IMR-90 (cell line): ENCODE measurements around the gene ANTXR1. TPM values are rescaled to one million over a fixed set of nuclear protein-coding genes. Genes with fewer than 3 reads are reported as not detected.

Source experiments
- ATAC-seq: fragments of 200-7000 bp; cut with Tn5 transposase; 2 replicates; pipeline ENCODE4 v1.9.1; 2020; ENCODE audit warnings: low read depth, mild to moderate bottlenecking, moderate library complexity
- BruUV-seq: library from RNA; stranded (reverse); fragments of 400-500 nt; replicated peaks from 2 replicates; lab custom pipeline; 2021; lab: Mats Ljungman, UMichigan
- CTCF ChIA-PET: fragments of 300-600 bp; formaldehyde crosslinking; extraction: SDS; loops from one replicate; lab custom pipeline; 2021; ENCODE audit warnings: antibody characterized with exemption; lab: Yijun Ruan, JAX
- POLR2A ChIA-PET: fragments of 300-600 bp; sonication (Branson Sonifier 250); formaldehyde crosslinking; loops from one replicate; lab custom pipeline; 2022; ENCODE audit warnings: antibody characterized with exemption; ENCODE audit not compliant: unreplicated experiment; lab: Charles Lee
- DNase-seq: peaks from one replicate; pipeline ENCODE4 v3.0.0; 2013
- H2AFZ ChIP-seq: replicated peaks from 2 replicates; pipeline ENCODE3; 2013; ENCODE audit warnings: low read length, mild to moderate bottlenecking; ENCODE audit not compliant: poor library complexity
- H2AK5ac ChIP-seq: 2 replicates; pipeline ENCODE4 v1.6.1; 2013; ENCODE audit warnings: low read depth, low read length, inconsistent platforms
- H2AK9ac ChIP-seq: replicated peaks from 2 replicates; pipeline ENCODE3; 2013; ENCODE audit warnings: mild to moderate bottlenecking, low read depth, low read length, moderate library complexity; ENCODE audit not compliant: poor library complexity
- H2BK120ac ChIP-seq: 2 replicates; pipeline ENCODE4 v1.6.1; 2013; ENCODE audit warnings: low read depth, low read length, inconsistent platforms
- H2BK15ac ChIP-seq: 3 replicates; pipeline ENCODE4 v1.6.1; 2013; ENCODE audit warnings: low read depth, low read length, inconsistent platforms
- H2BK20ac ChIP-seq: 2 replicates; pipeline ENCODE4 v1.6.1; 2013; ENCODE audit warnings: low read depth, mild to moderate bottlenecking, inconsistent platforms, low read length, moderate library complexity
- H2BK5ac ChIP-seq: 2 replicates; pipeline ENCODE4 v1.6.1; 2013; ENCODE audit warnings: mild to moderate bottlenecking, low read depth, low read length, inconsistent platforms; ENCODE audit not compliant: poor library complexity, severe bottlenecking
- H3K14ac ChIP-seq: replicated peaks from 2 replicates; pipeline ENCODE4 v1.6.1; 2013; ENCODE audit warnings: low read depth, low read length, inconsistent platforms
- H3K18ac ChIP-seq: 2 replicates; pipeline ENCODE4 v1.6.1; 2013; ENCODE audit warnings: low read depth, low read length, control low read depth
- H3K23ac ChIP-seq: 2 replicates; pipeline ENCODE4 v1.6.1; 2013; ENCODE audit warnings: low read depth, low read length, inconsistent platforms
- H3K27ac ChIP-seq: 2 replicates; pipeline ENCODE4 v1.5.1; 2013; ENCODE audit warnings: mild to moderate bottlenecking, control low read depth, low read length; ENCODE audit not compliant: insufficient read depth
- H3K27me3 ChIP-seq: 2 replicates; pipeline ENCODE4 v1.6.1; 2013; ENCODE audit warnings: low read length; ENCODE audit not compliant: control insufficient read depth, insufficient read depth
- H3K36me3 ChIP-seq: 2 replicates; pipeline ENCODE4 v1.6.1; 2013; ENCODE audit warnings: low read length, mixed read lengths; ENCODE audit not compliant: control insufficient read depth, insufficient read depth
- H3K4ac ChIP-seq: 2 replicates; pipeline ENCODE4 v1.6.1; 2013; ENCODE audit warnings: low read depth, low read length, inconsistent platforms
- H3K4me1 ChIP-seq: 2 replicates; pipeline ENCODE4 v1.6.1; 2013; ENCODE audit warnings: low read length, mixed read lengths; ENCODE audit not compliant: control insufficient read depth, insufficient read depth
- H3K4me2 ChIP-seq: 2 replicates; pipeline ENCODE4 v1.6.1; 2013; ENCODE audit warnings: low read depth, mild to moderate bottlenecking, control low read depth, low read length, moderate library complexity
- H3K4me3 ChIP-seq: 2 replicates; pipeline ENCODE4 v1.5.1; 2013; ENCODE audit warnings: low read depth, mild to moderate bottlenecking, control low read depth, low read length, moderate library complexity; ENCODE audit not compliant: insufficient read depth
- H3K56ac ChIP-seq: 2 replicates; pipeline ENCODE4 v1.6.1; 2013; ENCODE audit warnings: low read length, inconsistent platforms; ENCODE audit not compliant: insufficient read depth; ENCODE audit errors: extremely low read depth
- H3K79me1 ChIP-seq, 2 experiments: 2 replicates each; pipeline ENCODE4 v1.6.1; 2013; ENCODE audit warnings: low read length in 2 of 2, inconsistent platforms in 1 of 2, low read depth in 1 of 2
- H3K9ac ChIP-seq: 2 replicates; pipeline ENCODE4 v1.6.1; 2013; ENCODE audit warnings: low read depth, low read length, control low read depth
- H3K9me1 ChIP-seq: 2 replicates; pipeline ENCODE4 v1.6.1; 2013; ENCODE audit warnings: low read length, inconsistent platforms; ENCODE audit not compliant: insufficient read depth
- H3K9me3 ChIP-seq: 2 replicates; pipeline ENCODE4 v1.6.1; 2013; ENCODE audit warnings: low read length; ENCODE audit not compliant: control insufficient read depth, insufficient read depth
- H4K20me1 ChIP-seq: 2 replicates; pipeline ENCODE4 v1.6.1; 2013; ENCODE audit warnings: low read length, inconsistent platforms; ENCODE audit not compliant: insufficient read depth
- H4K5ac ChIP-seq: 2 replicates; pipeline ENCODE4 v1.6.1; 2013; ENCODE audit warnings: mild to moderate bottlenecking, low read depth, low read length, control low read depth
- H4K8ac ChIP-seq, 2 experiments: 2 replicates each; pipeline ENCODE4 v1.6.1; 2013; ENCODE audit warnings: low read depth in 2 of 2, low read length in 2 of 2, control low read depth in 1 of 2, inconsistent platforms in 1 of 2
- H4K91ac ChIP-seq: 2 replicates; pipeline ENCODE4 v1.6.1; 2013; ENCODE audit warnings: low read depth, low read length, inconsistent platforms; ENCODE audit not compliant: insufficient read depth
- BHLHE40 ChIP-seq: fragments of 150-350 bp; IDR thresholded peaks from 2 replicates; pipeline ENCODE4 v1.6.1; 2016; ENCODE audit warnings: mild to moderate bottlenecking, low read depth, low read length
- CHD1 ChIP-seq: IDR thresholded peaks from 2 replicates; pipeline ENCODE4 v1.6.1; 2012; ENCODE audit warnings: low read depth, low read length, improper control_type of control experiment
- MAZ ChIP-seq: IDR thresholded peaks from 2 replicates; pipeline ENCODE4 v1.6.1; 2012; ENCODE audit warnings: low read depth, mild to moderate bottlenecking, low read length, improper control_type of control experiment, moderate library complexity, borderline replicate concordance
- MXI1 ChIP-seq: IDR thresholded peaks from 2 replicates; pipeline ENCODE4 v1.6.1; 2012; ENCODE audit warnings: low read depth, mild to moderate bottlenecking, low read length, moderate library complexity, borderline replicate concordance
- RCOR1 ChIP-seq: IDR thresholded peaks from 2 replicates; pipeline ENCODE4 v1.6.1; 2012; ENCODE audit warnings: mild to moderate bottlenecking, low read length, improper control_type of control experiment; ENCODE audit not compliant: insufficient replicate concordance
- SMC3 ChIP-seq: fragments of 150-350 bp; IDR thresholded peaks from 2 replicates; pipeline ENCODE4 v1.6.1; 2016; ENCODE audit warnings: low read depth, mild to moderate bottlenecking, antibody characterized with exemption, low read length, moderate library complexity
- WGBS, 2 experiments: methylation state at CpG; one replicate each; pipeline versions ENCODE4 v1.1.5 to v1.1.7; 2013; ENCODE audit warnings: missing lambda C conversion rate in 2 of 2; ENCODE audit not compliant: insufficient read length in 1 of 2; ENCODE audit errors: extremely low coverage in 2 of 2; 5-methylcytosine and 5-hydroxymethylcytosine counted together
- dilution Hi-C: fragments of 300-500 bp; cut with HindIII; formaldehyde crosslinking; loops from one replicate; pipeline ENCODE4 v1.14.3; 2018; ENCODE audit warnings: low sequenced_read_pairs; ENCODE audit not compliant: unreplicated experiment
- in situ Hi-C: fragments of 300-500 bp; cut with MboI; formaldehyde crosslinking; loops from 3 replicates; pipeline ENCODE4 v1.14.3; 2019; ENCODE audit warnings: low sequenced_read_pairs, inconsistent platforms, mixed read lengths
- intact Hi-C: fragments of 100-400 bp; cut with micrococcal nuclease; formaldehyde crosslinking; loops from 2 replicates; pipeline ENCODE4 v1.10.0; 2022
- polyA plus RNA-seq, 3 experiments: library from polyadenylated mRNA; depleted of rRNA; stranded (reverse); fragments of >200 nt; gene quantifications; 2 replicates each; pipeline ENCODE4 v1.2.3, GENCODE V29; 2012; ENCODE audit warnings: low replicate concordance in 1 of 3
- total RNA-seq: library from RNA; depleted of rRNA; stranded (reverse); fragments of >200 nt; gene quantifications from 2 replicates; pipeline ENCODE4 v1.2.3, GENCODE V29; 2012

The ANTXR1 gene
- total and polyA plus RNA-seq, 2 of the 4 experiments (the other 2 are of a cell fraction) = 27.2 to 36.9 TPM

DNA sequence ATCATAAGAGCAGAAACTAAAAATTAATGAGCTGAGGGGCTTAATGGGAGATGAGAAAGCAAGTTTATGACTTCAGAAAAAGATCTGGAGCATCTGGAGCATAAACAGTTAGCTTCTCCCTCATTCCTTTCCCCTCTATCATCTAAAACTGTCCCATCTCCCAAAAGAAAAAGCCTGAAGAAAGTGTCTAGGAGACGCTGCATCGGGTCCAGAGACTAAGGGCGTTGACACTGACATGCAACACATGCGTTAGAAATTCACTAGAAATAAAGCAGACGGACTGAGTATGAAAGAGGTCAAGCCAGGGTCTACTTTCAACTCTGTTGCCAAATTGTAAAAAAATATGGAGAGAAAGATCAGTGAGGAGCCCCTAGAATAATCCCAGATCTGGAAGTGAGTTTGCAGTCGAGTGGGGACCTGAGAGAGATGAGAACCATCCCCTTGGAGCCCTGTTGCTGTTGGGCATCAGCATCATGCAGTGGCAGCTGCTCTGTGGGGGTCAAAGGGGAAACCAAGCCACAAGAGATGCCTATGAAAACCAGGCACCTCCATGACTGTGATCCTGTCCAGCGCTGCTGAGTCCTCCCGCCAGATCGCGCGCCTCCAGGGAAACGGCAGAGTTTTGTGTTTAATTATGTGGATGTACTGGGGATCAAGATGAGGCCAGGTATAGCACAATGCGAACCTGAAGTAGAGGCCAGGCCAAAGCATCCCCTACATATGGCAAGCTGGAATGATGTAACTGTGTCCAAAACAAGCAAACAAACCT lies 13.9 kb downstream of the ANTXR1 start:
- no TSS peak for BruUV-seq
- peak overlapping the region; percentile 52 for H2BK5ac ChIP-seq
- WGBS, 2 experiments = 83% methylated on average over 6 of the region's 13 CpGs; no CpG with 5 or more reads in 1 of the 2 experiments
- H2BK120ac ChIP-seq = no peak overlapping the region
- no peak overlapping the region; the same call in 1 of the 2 replicates for H3K18ac ChIP-seq
- H3K27ac ChIP-seq = no peak overlapping the region; the same call in 1 of the 2 replicates
- TF ChIP-seq BHLHE40 (no peak), MXI1 (no peak), SMC3 (no peak), RCOR1 (no peak), MAZ (no peak), CHD1 (no peak)
- H3K4me2 ChIP-seq = peak overlapping the region; percentile 41
- H2AK5ac ChIP-seq = 0 out of 2 replicates have a peak overlapping the region, but pooled peaks have one; percentile 2
- H4K20me1 ChIP-seq = peaks cover 67% of the 10 kb centered on the region
- DNase-seq (peak; percentile 36), ATAC-seq (peak; percentile 52)
- no peak overlapping the region for H2BK20ac ChIP-seq
- H3K4me3 ChIP-seq = no peak overlapping the region
- peaks cover 49 to 72% of the 10 kb centered on the region in 2 experiments for H3K79me1 ChIP-seq
- 0 out of 2 replicates have a peak overlapping the region, but pooled peaks have one; percentile 1 for H3K14ac ChIP-seq
- no peak overlapping the region for H3K56ac ChIP-seq
- H3K4me1 ChIP-seq = peaks cover 21% of the 10 kb centered on the region
- in situ Hi-C loops (no loop called here), intact Hi-C loops (loop anchor here (2.0 kb wide), 1 partner anchor 280 kb away; no protein-coding TSS in a partner anchor), dilution Hi-C loops (no loop called here)
- peaks cover 19% of the 10 kb centered on the region for H3K9me1 ChIP-seq
- 0 out of 2 replicates have a peak overlapping the region, but pooled peaks have one; percentile 5 for H3K23ac ChIP-seq
- H3K27me3 ChIP-seq = no peaks in the 10 kb centered on the region
- H2BK15ac ChIP-seq = no peak overlapping the region; the same call in 2 of the 3 replicates
- no peaks in the 10 kb centered on the region for H3K9me3 ChIP-seq
- CTCF ChIA-PET = interaction anchor here (0.6 to 1.6 kb wide), 4 partner anchors 9 to 272 kb away, joined by 3 to 6 read pairs (median 4); no protein-coding TSS in a partner anchor
- H4K5ac ChIP-seq = no peak overlapping the region
- POLR2A ChIA-PET = no interaction called here
- H3K36me3 ChIP-seq = peaks cover 7% of the 10 kb centered on the region; the same call in 1 of the 2 replicates
- peak overlapping the region in 1 of 2 experiments; percentile 49; a peak in 3 of 4 replicates for H4K8ac ChIP-seq
- H4K91ac ChIP-seq = no peak overlapping the region; the same call in 1 of the 2 replicates
- H3K4ac ChIP-seq = 0 out of 2 replicates have a peak overlapping the region, but pooled peaks have one; percentile 15
- no peak overlapping the region for H2AFZ ChIP-seq
- no peak overlapping the region for H3K9ac ChIP-seq
- no peak overlapping the region for H2AK9ac ChIP-seq
